Hair follicle dermal papilla cell (primary cell): Measurements from ENCODE around the gene KLRK1. TPM values are rescaled to one million over a fixed set of nuclear protein-coding genes. Genes with fewer than 3 reads are reported as not detected.

Source experiments
- total RNA-seq: library from RNA; depleted of rRNA; stranded (reverse); fragments of >200 nt; gene quantifications from 2 replicates; pipeline ENCODE4 v1.2.3, GENCODE V29; 2012

KLRK1 gene
- 0.16 TPM in 1 of 2 replicates, not detected in the other for total RNA-seq

GRCh38 chr12:10389904-10390303, at the start of gene KLRK1:
KLRK1 (minus strand) TSS chr12:10390041; CDS start chr12:10388810, 1,231 bp downstream.

GRCh38 chr12:10435816-10436215, 46.0 kb upstream of the KLRK1 start, which contains the start of gene KLRC2:
KLRC2 (minus strand) TSS chr12:10436010; CDS start chr12:10435986, 24 bp downstream.

GRCh38 chr12:10420334-10420733, 30.5 kb upstream of the KLRK1 start, which contains the start of gene KLRC3:
KLRC3 (minus strand) TSS chr12:10420595; CDS start chr12:10420550, 45 bp downstream.

GRCh38 chr12:10409392-10409791, 19.6 kb upstream of the KLRK1 start, which contains the start of gene KLRC4:
KLRC4 (minus strand) TSS chr12:10409757; CDS start chr12:10409575, 182 bp downstream.

Other genes starting within 250 kb of the KLRK1 start
- 0.24 and 0.49 TPM in 2 replicates for gene OLR1, start 217.9 kb downstream of the KLRK1 start, total RNA-seq
- not detected in 2 replicates for gene TMEM52B, start 211.0 kb downstream of the KLRK1 start, total RNA-seq
- 49.1 and 58.6 TPM in 2 replicates for gene GABARAPL1, start 177.2 kb downstream of the KLRK1 start, total RNA-seq
- gene KLRD1, start 82.2 kb downstream of the KLRK1 start, total RNA-seq: 0.49 TPM in 1 of 2 replicates, not detected in the other
- gene KLRC4, start 19.7 kb upstream of the KLRK1 start, total RNA-seq: not detected in 2 replicates
- not detected in 2 replicates for gene KLRC3, start 30.6 kb upstream of the KLRK1 start, total RNA-seq
- gene KLRC2, start 46.0 kb upstream of the KLRK1 start, total RNA-seq: not detected in 2 replicates
- not detected in 2 replicates for gene KLRC1, start 63.3 kb upstream of the KLRK1 start, total RNA-seq
- 1.6 TPM in 2 replicates for gene EIF2S3B, start 115.8 kb upstream of the KLRK1 start, total RNA-seq
- gene MAGOHB, start 223.6 kb upstream of the KLRK1 start, total RNA-seq: 13.5 and 15.1 TPM in 2 replicates